Measurements from ENCODE around the gene TRIO. TPM values are rescaled to one million over a fixed set of nuclear protein-coding genes. Genes with fewer than 3 reads are reported as not detected.

TRIO gene
- polyA plus RNA-seq, 3 donors: 104 to 124 (median 116) TPM

DNA sequence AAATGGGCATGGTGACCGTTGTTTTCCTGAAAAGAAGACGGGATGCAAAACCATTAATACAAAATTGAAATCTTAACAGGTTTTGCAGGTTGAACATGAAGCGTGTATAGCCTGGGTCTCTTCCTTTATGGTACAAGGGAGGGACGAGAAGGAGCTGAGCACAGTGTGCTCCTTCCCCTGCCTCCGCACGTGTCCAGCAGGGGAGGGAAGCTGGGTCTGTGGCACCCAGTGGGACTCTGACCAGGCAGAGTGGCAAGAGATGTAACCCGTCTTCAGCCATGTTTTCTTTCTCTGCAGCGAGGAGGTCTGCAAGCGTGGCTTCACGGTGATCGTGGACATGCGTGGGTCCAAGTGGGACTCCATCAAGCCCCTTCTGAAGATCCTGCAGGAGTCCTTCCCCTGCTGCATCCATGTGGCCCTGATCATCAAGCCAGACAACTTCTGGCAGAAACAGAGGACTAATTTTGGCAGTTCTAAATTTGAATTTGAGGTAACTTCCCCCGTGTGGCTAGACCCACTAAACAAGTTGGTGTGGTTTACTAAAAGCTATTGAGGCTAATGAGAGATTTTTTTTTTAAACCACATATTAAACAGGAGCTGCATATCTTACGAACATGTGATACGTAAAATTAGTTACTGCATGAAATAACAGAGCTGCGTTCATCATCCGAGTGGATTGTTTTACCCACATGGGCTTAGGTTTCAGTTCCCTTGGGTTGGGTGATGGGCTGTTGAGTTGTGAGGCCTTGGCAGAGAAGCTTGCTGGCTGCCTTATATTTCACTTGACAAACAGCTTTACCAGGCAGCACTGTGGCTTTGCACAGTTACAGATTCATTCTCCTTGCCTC is 143.7 kb downstream of the TRIO start:
- DNase-seq (ENCODE audit: extremely low read depth in 1 of 11, low read depth in 9 of 11, low spot score in 4 of 11): no peak

DNA sequence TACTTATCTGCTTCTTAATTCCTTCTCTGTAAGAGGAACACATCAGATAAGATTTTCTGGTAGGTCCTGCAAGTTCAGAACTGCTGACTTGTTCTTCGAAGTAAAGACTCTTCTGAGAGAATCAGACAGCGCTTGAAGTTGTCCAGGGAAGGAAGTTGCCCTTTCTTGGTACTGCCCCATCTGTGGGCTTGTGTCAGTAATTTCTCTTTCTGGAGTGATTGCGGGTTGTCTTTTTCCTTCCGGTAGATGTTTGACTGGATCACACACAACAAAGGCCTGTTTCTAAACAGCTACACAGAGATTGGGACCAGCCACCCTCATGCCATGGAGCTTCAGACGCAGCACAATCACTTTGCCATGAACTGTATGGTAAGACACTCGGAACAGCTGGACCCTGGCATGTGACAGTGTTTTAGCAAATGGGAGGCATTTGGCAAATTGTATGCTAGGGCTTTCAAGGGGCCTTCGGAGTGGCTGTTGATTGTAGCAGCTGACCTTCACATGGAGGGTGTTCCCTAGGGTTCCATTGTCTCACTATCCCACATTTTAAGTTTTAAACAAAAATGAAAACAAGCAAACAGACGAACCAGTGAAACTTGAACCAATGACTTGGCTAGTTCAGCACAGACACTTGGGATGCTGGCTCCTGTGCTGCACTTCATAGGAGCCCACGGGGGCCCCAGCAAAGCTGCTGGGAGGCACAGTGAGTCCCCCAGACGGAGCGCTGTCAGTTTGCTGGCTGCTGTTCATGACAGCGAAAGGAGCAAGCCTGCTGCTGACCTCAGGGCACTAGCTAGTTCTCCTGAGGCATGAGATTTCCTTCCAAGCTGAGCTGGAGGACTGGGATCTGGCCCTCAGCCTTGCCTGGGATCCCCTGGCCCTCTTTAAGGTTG is 149.9 kb downstream of the TRIO start:
- DNase-seq (ENCODE audit: extremely low read depth in 1 of 11, low read depth in 9 of 11, low spot score in 4 of 11): no peak

DNA sequence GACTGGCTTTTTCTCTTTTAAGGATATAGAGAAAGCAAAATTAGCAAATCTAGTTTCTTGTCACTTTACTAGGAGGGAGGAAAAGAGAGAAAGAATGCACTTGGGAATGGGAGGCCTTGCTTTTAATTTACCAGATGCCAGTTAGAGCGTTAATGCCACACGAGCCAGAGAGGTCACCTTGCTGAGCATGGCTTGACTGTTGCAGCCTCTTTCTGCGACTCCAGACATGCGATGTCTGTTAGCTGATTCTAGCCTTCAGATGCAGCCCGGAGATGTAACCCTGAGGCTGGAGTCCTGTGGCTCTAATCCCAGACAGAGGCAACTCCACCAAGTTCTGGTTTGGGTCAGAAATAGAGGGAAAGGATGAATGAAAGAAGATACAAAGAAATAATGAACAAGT is 152.5 kb downstream of the TRIO start:
- DNase-seq (ENCODE audit: extremely low read depth in 1 of 11, low read depth in 9 of 11, low spot score in 4 of 11): no peak

DNA sequence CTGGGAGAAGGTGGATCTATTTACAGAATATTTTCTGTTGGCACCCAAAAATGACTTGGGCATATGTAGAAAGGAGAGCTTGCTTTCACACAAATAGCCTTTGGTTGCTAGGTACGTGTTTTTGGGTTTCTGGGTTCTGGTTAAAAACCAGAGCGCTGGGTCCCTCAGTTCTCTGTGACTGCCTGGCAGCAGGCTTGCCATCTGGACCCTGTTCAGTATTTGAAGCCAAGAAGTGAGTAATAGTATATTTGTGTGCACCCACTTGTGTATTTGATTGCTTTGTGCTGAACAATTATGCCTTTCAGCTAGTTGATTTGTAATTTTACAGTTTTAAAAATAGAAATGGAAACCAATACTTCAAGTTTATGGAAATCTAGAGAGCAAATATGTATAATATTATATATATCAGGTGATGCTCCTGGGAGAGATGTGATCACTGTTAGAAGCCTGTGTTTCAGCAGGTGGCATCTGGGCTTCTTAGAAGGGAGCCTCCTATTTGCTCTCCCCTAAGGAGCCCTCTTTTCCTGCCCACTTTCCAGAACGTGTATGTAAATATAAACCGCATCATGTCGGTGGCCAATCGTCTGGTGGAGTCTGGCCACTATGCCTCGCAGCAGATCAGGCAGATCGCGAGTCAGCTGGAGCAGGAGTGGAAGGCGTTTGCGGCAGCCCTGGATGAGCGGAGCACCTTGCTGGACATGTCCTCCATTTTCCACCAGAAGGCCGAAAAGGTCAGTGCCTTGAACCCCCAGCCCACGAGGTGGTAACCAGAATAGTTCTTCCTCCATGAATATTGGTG is 153.6 kb downstream of the TRIO start:
- no peak for DNase-seq (ENCODE audit: extremely low read depth in 1 of 11, low read depth in 9 of 11, low spot score in 4 of 11)

DNA sequence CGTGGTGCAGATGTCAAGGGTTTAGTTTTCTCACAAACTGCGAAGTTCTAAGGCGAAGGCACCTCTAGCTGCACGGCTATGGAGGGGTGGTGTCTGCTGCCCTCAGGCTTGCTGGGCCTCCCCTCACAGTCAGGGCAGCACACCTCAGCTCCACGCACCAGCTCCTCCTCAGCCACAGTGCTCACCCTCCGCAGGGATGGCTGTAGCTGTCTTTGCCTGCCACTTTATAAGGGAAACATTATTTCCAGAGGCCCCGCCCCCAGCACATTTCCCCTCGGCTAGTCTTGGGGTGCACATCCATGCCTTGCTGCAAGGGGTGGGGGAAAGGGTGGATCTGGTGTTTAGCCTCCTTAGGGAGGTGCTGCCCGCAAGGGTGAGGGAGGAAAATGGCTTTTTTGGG is 154.6 kb downstream of the TRIO start:
- no peak for DNase-seq (ENCODE audit: extremely low read depth in 1 of 11, low read depth in 9 of 11, low spot score in 4 of 11)

DNA sequence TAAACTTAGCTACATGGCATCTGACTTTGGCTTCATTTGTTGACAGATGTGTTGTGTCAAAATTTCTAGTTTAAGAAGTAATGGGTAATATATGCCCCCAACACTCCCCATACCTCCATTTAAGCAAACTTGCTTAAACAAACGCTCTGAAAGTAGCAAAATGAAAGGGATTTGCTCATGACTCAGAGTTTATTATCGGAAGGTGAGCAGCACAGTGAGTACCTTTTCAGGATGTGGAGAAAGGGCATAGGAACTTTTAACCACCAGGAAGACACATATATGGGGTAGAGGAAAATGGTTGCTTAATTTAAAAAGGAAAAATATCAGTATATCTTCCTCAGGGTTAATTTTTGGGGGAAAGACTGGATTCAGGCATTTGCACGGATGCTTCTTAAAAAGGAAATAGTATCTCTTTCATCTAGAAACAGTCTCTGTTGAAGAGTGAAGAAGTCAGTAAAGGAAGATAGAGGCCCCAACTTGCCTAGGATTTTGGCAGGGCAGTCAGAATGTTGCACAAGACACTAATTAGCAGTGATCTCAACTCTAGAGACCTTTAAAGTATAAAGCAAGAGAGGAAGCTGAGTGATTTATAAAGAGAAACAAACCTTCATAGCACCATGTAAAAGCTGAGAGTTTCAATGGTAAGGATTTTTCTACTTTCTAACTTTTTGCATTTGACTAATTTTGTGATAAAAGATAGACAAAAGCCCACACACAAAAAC is 155.1 kb downstream of the TRIO start:
- no peak for DNase-seq (ENCODE audit: extremely low read depth in 1 of 11, low read depth in 9 of 11, low spot score in 4 of 11)

DNA sequence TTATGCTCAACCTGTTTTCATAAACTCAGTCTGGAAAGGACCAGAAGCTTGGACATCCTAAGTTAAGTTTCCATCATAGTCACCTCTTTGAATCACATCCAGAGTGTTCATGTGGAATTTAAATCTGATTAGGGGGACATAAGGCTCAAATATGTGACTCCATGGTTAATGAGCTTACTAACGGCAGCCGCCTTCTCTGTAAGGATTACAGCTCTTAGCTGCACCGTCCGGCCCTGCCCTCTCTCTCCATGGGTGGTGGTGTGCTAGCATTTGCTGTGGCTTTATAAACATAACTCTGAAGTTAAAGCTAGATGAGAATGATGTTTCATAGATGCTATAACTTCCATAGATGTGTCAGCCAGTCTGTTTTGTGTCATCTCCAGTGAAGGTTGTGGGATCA is 156.5 kb downstream of the TRIO start:
- DNase-seq (ENCODE audit: extremely low read depth in 1 of 11, low read depth in 9 of 11, low spot score in 4 of 11): no peak

DNA sequence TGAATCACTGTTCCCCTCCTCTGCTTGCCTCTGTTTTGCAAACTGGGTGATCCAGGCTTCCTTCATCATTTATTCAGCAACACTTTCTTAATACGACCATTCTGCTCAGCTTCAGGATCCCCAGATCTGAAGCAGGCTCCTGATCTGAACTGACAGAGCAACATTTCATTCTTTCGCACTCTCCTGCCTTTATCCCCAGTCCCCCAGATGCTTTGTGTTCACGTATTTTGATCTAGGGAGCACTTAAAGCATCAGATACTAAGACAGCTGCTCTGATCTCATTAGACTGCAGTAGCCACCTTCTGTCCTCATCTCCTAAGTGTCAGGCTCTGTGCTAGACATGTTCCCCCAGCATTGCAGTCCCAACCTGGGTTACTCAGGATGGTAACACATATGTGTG is 158.0 kb downstream of the TRIO start:
- DNase-seq (ENCODE audit: extremely low read depth in 1 of 11, low read depth in 9 of 11, low spot score in 4 of 11): no peak

DNA sequence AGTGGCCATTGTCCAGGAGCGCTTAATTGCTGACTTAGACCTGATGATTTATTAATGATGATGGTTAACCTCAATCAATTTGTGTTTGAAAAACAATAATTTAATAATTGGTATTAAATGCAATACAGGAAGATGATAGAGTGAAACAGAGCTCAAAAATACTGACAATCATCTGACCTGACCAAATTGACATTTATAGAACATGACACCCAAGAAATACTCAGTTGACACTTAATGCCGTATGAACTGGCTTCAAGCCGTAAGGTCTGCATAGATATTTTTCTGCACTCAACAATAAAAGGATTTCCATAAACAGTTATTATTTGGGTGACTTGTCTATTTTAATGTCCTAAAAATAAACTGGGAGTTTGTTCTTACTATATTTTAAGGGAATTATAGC is 159.2 kb downstream of the TRIO start:
- no peak for DNase-seq (ENCODE audit: extremely low read depth in 1 of 11, low read depth in 9 of 11, low spot score in 4 of 11)

DNA sequence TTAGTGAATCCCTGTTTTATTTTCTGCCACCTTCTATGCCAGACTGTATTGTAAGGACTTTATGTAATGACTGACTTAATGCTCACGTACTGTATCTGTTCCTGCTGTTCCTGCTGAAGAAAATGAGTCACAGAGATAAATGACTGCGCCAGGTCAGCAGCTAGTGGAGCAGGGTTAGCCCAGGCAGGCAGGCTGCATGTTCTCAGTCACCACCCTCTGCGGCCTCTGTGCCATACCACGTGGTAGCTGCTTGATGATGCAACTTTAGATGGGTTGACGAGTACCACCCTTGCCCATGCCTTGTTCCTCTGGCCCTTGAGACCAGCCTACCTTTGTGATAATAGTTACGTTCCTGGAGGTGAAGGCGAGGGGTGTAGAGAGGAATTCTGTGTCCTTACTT is 161.9 kb downstream of the TRIO start:
- no peak for DNase-seq (ENCODE audit: extremely low read depth in 1 of 11, low read depth in 9 of 11, low spot score in 4 of 11)

DNA sequence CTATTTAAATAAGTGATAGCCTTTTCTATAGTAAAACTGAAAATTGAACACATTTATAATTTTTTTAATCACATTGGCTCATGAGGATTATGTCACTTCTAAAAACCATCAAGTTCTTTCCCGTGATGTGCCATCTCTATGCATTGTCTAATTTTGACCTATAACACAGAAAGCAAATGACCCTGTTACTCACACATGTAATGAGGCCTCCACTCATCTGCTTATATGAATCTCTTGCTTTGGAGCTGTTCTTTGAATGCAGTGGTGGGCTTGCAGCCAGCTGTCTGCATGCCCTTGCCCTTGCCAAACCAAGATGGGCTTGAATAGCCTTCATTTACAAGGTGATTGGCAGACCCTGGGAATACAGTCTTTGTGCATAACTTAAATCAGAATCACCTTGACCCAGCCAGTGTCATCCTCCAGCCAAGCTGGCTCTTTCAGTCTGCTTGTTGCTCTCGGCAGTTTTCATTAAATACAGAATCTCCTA is 163.2 kb downstream of the TRIO start:
- DNase-seq (ENCODE audit: extremely low read depth in 1 of 11, low read depth in 9 of 11, low spot score in 4 of 11): no peak

DNA sequence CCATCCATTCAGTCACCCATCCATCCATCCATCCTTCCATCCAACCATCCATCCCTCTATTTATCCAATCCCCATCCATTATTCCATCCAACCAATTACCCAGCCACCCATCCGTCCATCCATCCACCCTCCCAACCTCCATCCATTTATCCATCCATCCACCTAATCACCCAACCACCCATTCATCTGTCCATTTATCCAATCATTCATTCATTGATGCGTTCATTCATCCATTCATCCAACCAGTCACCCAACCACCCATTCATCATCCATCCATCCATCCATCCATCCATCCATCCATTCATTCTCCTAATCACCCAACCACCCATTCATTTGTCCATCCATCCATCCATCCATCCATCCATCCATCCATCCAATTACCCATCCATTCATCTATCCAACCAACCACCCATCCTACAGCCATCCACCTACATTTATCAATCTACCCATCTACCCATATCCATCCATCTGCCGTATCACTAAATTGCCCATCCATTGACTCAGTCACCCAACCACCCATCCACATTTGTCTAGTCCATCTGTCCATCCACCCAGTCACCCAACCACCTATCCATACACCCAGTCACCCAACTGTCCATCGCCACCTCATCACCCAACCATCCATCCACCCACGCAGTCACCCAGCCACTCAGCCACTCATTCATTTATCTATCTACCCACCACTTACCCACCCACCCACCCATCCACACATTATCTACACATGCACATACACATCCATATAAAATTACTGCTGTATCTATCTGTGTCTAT is 165.4 kb downstream of the TRIO start:
- no peak for DNase-seq (ENCODE audit: extremely low read depth in 1 of 11, low read depth in 9 of 11, low spot score in 4 of 11)

DNA sequence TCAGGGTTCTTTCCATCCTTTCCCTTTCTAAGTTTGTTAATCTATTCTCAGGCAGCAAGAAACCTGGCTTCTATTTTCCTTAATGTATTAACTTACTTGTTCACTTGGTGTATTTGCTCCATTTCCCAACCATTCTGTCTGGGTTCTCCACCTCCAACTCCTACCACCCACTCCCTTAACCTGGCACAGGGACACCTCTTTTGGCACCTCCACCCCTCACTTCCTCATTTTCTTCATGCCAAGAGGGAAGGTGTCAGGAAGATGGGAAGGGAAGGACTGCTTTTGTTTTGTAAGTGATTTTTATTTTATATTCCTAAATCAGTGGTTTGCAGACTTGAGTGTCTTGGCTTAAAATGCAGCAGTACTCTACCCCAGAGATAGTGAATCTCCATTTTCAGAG is 166.1 kb downstream of the TRIO start:
- no peak for DNase-seq (ENCODE audit: extremely low read depth in 1 of 11, low read depth in 9 of 11, low spot score in 4 of 11)

DNA sequence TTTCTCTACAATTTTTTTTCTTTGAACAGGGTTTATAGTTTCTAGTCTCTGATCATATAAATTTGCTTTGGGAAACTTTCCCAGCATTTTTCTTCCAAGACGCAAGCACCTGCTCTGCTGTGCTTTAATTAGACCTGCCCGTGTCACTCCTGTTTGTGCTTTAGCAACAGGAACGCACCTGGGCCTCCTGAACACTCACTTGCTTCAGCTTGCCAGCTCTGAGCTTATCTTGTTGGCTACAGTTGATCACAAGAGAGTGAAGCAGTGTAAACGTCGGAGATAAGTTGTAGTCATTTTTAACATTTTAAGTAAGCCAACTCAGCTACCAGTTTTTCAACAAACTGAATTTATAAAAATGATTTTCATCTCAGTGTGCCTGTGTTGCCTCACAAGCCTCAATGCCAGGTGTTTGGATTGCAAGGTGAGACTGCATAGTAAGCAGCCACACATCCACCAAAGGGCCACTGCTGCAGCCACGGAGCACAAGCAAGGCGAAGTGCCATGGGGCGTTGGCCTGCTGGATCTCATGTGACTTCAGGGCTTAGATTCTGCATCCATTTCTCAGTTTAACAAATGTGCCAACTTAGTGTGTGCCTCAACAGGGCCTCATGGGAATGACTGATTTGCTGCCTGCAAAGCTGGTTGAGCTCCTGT is 166.9 kb downstream of the TRIO start:
- DNase-seq (ENCODE audit: extremely low read depth in 1 of 11, low read depth in 9 of 11, low spot score in 4 of 11): no peak

DNA sequence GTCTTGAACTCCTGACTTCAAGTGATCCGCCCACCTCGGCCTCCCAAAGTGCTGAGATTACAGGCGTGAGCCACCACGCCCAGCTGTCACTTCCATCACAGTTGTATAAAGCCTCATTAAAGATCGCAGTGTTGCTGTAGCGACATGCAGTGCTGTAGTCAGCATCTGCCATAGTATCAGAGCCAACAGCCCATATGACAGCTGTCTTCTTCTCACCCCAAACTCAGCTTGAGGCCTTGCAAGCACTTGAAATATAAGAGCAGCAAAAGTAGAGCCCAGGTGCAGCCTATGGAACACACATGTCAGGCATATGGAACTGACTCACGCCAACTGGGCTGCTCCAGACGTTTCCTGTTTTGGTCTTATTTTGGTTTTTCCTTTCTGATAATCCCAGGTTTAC is 167.8 kb downstream of the TRIO start:
- no peak for DNase-seq (ENCODE audit: extremely low read depth in 1 of 11, low read depth in 9 of 11, low spot score in 4 of 11)

DNA sequence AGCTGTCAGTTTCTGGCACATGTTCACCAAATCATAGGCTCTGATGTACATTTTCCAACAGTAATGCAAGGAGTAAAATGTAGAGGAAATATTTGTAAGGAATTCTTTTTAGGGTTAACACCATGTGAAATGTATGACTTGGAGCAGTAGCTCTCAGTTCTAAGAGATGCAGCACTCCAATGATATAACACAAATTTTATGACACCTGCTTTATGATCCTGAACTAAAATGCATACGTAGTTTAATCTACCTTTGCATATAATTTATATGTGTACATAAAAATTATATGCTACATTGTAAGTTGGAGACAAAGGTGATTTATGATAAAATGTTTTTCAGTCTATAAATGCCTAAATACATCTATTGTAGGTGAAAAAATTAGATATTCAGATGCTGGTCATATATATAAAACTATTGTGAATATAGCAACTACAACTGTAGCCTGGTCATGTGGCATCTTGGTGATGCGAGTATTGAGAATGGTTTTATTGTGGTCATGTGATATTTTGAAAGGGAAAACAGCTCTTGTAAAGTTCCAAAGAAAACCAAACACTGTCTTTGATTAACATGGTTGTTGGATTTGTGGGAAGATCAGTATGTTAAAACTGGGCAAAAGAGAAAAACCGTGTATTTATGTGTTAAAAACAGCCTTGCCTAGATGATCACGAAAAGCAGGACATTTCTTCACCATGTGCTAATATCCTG is 171.0 kb downstream of the TRIO start:
- no peak for DNase-seq (ENCODE audit: extremely low read depth in 1 of 11, low read depth in 9 of 11, low spot score in 4 of 11)

DNA sequence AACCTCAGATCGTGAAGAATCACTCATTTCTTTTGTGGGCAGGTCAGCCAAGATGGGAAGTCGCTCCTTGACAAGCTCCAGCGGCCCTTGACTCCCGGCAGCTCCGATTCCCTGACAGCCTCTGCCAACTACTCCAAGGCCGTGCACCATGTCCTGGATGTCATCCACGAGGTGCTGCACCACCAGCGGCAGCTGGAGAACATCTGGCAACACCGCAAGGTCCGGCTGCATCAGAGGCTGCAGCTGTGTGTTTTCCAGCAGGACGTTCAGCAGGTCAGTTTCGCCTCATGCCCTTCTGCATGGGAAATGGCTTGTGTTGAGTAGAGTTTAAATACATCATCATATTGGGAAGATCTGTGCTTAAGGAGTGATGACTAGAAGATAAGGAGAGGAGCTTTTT is 173.3 kb downstream of the TRIO start:
- DNase-seq (ENCODE audit: extremely low read depth in 1 of 11, low read depth in 9 of 11, low spot score in 4 of 11): peak in 4 of 11 donors; percentile 3 to 15 (median 10)
